Kidney epithelial cell (primary cell): Measurements from ENCODE around the gene DDX25. TPM values are rescaled to one million over a fixed set of nuclear protein-coding genes. Genes with fewer than 3 reads are reported as not detected.

ENCODE experiments used
- DNase-seq: peaks from one replicate; pipeline ENCODE4 v3.0.0-alpha.2; 2010; ENCODE audit warnings: low read depth
- H3K27me3 ChIP-seq: 2 replicates; pipeline ENCODE4 v1.6.0; 2011; ENCODE audit warnings: low read length; ENCODE audit not compliant: control insufficient read depth, insufficient read depth
- H3K36me3 ChIP-seq: 2 replicates; pipeline ENCODE4 v1.5.1; 2011; ENCODE audit warnings: low read length; ENCODE audit not compliant: control insufficient read depth, insufficient read depth
- H3K4me3 ChIP-seq: 2 replicates; pipeline ENCODE4 v1.5.1; 2011; ENCODE audit warnings: low read depth, mild to moderate bottlenecking, control low read depth, low read length
- CTCF ChIP-seq: IDR thresholded peaks from 2 replicates; pipeline ENCODE4 v1.5.1; 2011; ENCODE audit warnings: mild to moderate bottlenecking, moderate library complexity, low read length, control low read depth, inconsistent platforms; ENCODE audit not compliant: insufficient read depth, poor library complexity, severe bottlenecking
- total RNA-seq: library from RNA; depleted of rRNA; stranded (reverse); fragments of >200 nt; gene quantifications from 2 replicates; pipeline ENCODE4 v1.2.3, GENCODE V29; 2015

The DDX25 gene
- total RNA-seq, 1 donor from 2014 or later = 1.5 TPM

DNA sequence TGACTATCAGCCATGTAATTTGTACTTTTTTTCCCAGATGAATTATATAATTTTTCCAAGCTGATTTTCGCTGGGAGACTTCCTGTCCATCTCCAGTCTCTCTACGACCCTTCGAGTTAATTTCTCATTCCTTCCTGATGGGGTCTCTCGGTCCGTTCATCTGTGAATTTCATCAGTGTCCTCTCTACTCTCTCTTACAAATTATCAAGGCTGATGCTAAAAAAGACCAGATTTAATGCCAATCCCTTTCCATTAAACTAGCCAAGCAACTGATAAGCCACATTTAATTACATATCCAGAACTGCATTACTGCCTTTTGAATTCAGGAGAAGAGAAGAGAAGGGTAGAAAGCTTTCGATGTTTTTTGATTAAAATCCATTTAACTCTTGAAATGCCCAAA lies 67.3 kb downstream of the DDX25 start:
- DNase-seq = no peak
- H3K4me3 ChIP-seq = no peak overlapping the region
- H3K27me3 ChIP-seq = no peaks in the 10 kb centered on the region

DNA sequence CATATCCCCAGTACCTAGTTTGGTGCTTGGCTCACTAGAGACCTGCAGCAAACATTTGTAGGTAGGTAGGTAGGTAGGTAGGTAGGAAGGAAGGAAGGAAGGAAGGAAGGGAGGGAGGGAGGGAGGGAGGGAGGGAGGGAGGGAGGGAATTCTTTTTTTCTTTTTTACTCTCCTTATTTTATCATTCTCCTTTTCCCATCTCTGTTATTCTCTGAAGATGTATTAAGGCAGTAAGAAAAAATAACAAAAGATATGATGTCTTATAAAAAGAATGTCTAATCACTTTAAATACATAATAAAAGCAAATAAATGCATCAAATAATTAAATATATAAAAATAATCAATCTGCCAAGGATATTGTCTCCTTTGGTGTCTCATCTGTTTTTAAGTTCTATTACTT lies 70.0 kb downstream of the DDX25 start:
- H3K4me3 ChIP-seq = no peak overlapping the region
- no peaks in the 10 kb centered on the region for H3K27me3 ChIP-seq
- no peaks in the 10 kb centered on the region for H3K36me3 ChIP-seq
- DNase-seq = no peak
- TF ChIP-seq CTCF = no peak

More for the DNA sequence above, 67.3 kb downstream of the DDX25 start:
- no peaks in the 10 kb centered on the region for H3K36me3 ChIP-seq
- no peak for TF ChIP-seq CTCF

DNA sequence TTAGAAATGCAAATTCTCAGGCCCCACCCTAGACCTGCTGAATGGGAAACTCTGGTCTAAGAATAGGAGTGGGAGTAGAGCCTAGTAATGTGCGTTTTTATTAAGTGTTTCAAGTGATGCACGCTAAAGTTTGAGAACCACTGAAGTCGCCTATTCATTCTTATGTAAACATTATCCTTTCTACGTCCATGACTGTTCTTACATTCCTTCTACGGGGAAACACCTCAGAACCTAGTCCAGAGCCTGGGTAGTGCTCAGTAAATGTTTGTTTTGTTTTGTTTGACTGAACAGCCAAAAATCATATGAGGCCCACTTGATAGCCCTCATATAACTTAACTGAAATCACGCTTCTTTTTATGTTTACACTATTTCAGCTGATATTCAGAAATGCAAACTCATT lies 71.3 kb downstream of the DDX25 start:
- no peak for TF ChIP-seq CTCF
- H3K36me3 ChIP-seq = no peaks in the 10 kb centered on the region
- no peak overlapping the region for H3K4me3 ChIP-seq
- no peaks in the 10 kb centered on the region for H3K27me3 ChIP-seq
- DNase-seq = no peak

DNA sequence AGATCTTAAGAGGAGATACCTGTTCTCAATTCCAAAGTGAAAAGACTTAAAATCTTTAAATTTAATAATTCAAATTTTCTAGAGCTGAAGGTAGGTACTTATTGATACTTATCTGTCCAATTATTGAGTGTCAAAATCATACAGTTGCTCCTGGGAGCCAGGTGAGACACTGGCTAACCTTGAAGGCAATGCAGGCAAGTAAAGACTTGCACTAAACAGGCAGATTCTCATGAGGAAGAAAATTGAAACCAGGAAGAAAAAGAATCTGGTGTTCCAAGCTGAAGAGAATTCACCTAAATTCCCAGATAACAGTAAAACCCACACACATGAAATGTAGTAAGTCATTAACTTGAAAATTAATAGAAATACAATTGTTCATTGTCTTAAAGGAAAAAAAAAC lies 71.8 kb downstream of the DDX25 start:
- no peak for DNase-seq
- Histone ChIP-seq H3K27me3 (no peaks in the 10 kb centered on the region), H3K36me3 (no peaks in the 10 kb centered on the region), H3K4me3 (no peak overlapping the region)
- TF ChIP-seq CTCF = no peak

DNA sequence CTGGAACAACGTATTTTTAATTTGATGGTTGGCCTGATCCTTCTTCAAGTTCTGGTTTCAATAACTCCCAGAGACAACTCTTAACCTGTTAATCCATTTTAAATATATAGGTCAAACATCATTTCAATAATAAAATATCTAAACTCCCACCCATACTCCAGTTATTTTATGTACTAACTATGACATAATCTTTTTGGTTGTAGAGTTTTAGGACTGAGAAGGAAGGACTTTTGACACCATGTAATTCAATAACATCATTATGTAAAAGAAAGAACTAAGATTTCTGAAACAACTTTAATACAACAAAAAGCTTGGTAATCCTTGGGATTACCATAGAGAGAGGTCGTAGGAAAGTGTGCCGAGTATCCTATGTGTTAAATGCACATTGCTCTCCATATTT lies 73.0 kb downstream of the DDX25 start:
- DNase-seq = no peak

More for the DNA sequence above, 73.0 kb downstream of the DDX25 start:
- TF ChIP-seq CTCF = no peak
- no peak overlapping the region for H3K4me3 ChIP-seq
- no peaks in the 10 kb centered on the region for H3K36me3 ChIP-seq
- no peaks in the 10 kb centered on the region for H3K27me3 ChIP-seq
